Sigmoid colon (tissue), 7 donors: ENCODE measurements around the gene CFAP141. TPM values are rescaled to one million over a fixed set of nuclear protein-coding genes. Genes with fewer than 3 reads are reported as not detected.

Experiments used
- DNase-seq: peaks from one replicate; pipeline ENCODE4 v3.0.0-alpha.2; 2019
- H3K27ac ChIP-seq, 4 donors: fragments of 200-600 bp; sonication (generic); one replicate each; pipeline ENCODE4 v1.5.1; 2016 to 2019; ENCODE audit warnings: mild to moderate bottlenecking in 1 of 4
- H3K27me3 ChIP-seq, 3 donors: fragments of 200-600 bp; sonication (generic); one replicate each; pipeline ENCODE4 v1.5.1; 2019; ENCODE audit warnings: mild to moderate bottlenecking in 1 of 3
- H3K36me3 ChIP-seq, 4 donors: fragments of 200-600 bp; sonication (generic); one replicate each; pipeline ENCODE4 v1.5.1; 2016 to 2019
- H3K4me1 ChIP-seq, 4 donors: fragments of 200-600 bp; sonication (generic); one replicate each; pipeline ENCODE4 v1.5.1; 2017 to 2019
- H3K4me3 ChIP-seq, 4 donors: fragments of 200-600 bp; sonication (generic); one replicate each; pipeline ENCODE4 v1.5.1; 2017 to 2019; ENCODE audit warnings: mild to moderate bottlenecking in 2 of 4, moderate library complexity in 1 of 4
- H3K9me3 ChIP-seq, 4 donors: fragments of 200-600 bp in 3 of 4; sonication (generic) in 3 of 4; one replicate each; pipeline versions ENCODE4 v1.5.1 to v1.6.1; 2013 to 2019
- EP300 ChIP-seq, 4 donors: sonication (generic); formaldehyde crosslinking; IDR thresholded peaks; one replicate each; pipeline ENCODE4 v1.6.1; 2017; ENCODE audit warnings: antibody characterized with exemption in 4 of 4
- POLR2A ChIP-seq, 2 donors: fragments of 450-650 bp; IDR thresholded peaks; one replicate each; pipeline ENCODE4 v1.6.1; 2016; ENCODE audit warnings: antibody characterized with exemption in 2 of 2, mild to moderate bottlenecking in 2 of 2, moderate library complexity in 2 of 2
- POLR2AphosphoS5 ChIP-seq, 4 donors: sonication (generic); formaldehyde crosslinking; IDR thresholded peaks; one replicate each; pipeline ENCODE4 v1.6.1; 2017; ENCODE audit warnings: antibody characterized with exemption in 4 of 4
- WGBS, 2 donors: extraction: QIAGEN DNeasy Blood & Tissue Kit; methylation state at CpG; one replicate each; pipeline ENCODE4 v1.1.7; 2013; 5-methylcytosine and 5-hydroxymethylcytosine counted together
- intact Hi-C: fragments of 100-400 bp; cut with DNase I; formaldehyde crosslinking; loops from one replicate; pipeline ENCODE4 v1.15.1; 2023
- polyA plus RNA-seq, 3 donors: library from polyadenylated mRNA; stranded (reverse); fragments of 200-250 nt; gene quantifications; one replicate each; pipeline ENCODE4 v1.2.3, GENCODE V29; 2013
- total RNA-seq, 4 donors: library from RNA; depleted of rRNA; stranded (reverse); fragments of >200 nt; gene quantifications; one replicate each; pipeline ENCODE4 v1.1.0, GENCODE V29; 2016
- TF ChIP-seq, protein P1 (sequence below), 4 experiments: fragments of 450-650 bp in 3 of 4; fragments of 200-600 bp in 1 of 4; IDR thresholded peaks; one replicate each; pipeline ENCODE4 v1.5.1; 2016 to 2019; ENCODE audit warnings: antibody characterized with exemption in 4 of 4, mild to moderate bottlenecking in 3 of 4, moderate library complexity in 2 of 4
- donor health status: healthy with polysubstance abuse.
- donor health status: Bipolar disorder and iron deficiency.
- donor health status: healthy.

The CFAP141 gene
- total and polyA plus RNA-seq, 7 donors, result not detected

DNA sequence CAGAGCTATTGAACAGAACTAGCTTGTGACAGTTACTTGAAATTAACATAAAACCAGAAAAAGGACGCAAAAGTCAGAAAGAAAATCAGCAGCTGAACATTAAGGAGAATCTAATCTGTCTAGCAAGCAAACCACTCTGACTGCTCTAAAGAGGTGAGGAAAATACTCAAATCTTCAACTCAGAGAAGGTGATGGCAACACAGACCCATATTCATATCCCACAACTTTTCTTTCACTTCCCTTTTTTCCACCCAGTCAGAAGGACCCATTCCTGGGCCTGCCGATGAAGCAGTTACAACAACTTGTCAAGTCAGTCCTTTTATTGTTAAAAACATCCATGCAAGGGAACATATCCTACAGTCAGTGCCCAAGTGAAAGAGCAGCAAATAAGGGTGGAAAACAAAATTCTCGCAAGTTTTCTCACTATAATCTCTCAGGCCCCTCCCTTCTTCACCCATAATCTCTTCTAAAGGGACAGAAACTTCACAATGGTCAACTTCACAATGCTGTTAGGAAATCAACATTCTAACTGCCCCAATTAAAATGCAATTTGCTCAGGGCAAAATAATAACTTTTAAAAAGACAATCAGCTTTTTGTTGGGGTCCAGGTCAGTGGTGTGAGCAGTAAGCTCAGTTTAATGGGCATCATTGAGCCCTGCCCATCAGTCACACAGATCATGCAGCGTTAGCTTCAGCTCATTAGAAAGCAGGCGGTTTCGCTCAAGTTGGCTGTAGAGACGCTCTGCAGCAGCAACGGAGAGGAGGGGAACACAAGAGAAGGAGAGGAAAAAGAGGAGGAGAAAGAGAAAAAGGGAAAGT is 47.6 kb downstream of the CFAP141 start:
- no peak for DNase-seq
- H3K4me3 ChIP-seq, result no peak overlapping the region
- intact Hi-C loops, result no loop called here
- no peak overlapping the region for H3K27ac ChIP-seq
- WGBS, 2 donors, result 70 to 85% methylated on average over 8 of the region's 8 CpGs
- TF ChIP-seq POLR2A (IDR thresholded peaks at IDR 0.05) (no peak), POLR2AphosphoS5 (IDR thresholded peaks at IDR 0.05) (no peak), EP300 (IDR thresholded peaks at IDR 0.05) (no peak)
- TF ChIP-seq, protein P1, sequence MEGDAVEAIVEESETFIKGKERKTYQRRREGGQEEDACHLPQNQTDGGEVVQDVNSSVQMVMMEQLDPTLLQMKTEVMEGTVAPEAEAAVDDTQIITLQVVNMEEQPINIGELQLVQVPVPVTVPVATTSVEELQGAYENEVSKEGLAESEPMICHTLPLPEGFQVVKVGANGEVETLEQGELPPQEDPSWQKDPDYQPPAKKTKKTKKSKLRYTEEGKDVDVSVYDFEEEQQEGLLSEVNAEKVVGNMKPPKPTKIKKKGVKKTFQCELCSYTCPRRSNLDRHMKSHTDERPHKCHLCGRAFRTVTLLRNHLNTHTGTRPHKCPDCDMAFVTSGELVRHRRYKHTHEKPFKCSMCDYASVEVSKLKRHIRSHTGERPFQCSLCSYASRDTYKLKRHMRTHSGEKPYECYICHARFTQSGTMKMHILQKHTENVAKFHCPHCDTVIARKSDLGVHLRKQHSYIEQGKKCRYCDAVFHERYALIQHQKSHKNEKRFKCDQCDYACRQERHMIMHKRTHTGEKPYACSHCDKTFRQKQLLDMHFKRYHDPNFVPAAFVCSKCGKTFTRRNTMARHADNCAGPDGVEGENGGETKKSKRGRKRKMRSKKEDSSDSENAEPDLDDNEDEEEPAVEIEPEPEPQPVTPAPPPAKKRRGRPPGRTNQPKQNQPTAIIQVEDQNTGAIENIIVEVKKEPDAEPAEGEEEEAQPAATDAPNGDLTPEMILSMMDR (IDR thresholded peaks at IDR 0.05), result no peak
- no peaks in the 10 kb centered on the region for H3K27me3 ChIP-seq
- H3K4me1 ChIP-seq, result peaks cover 0 to 17% (median 16%) of the 10 kb centered on the region in 4 donors
- H3K36me3 ChIP-seq, result peaks cover 0 to 70% (median 19%) of the 10 kb centered on the region in 4 donors
- no peaks in the 10 kb centered on the region for H3K9me3 ChIP-seq

DNA sequence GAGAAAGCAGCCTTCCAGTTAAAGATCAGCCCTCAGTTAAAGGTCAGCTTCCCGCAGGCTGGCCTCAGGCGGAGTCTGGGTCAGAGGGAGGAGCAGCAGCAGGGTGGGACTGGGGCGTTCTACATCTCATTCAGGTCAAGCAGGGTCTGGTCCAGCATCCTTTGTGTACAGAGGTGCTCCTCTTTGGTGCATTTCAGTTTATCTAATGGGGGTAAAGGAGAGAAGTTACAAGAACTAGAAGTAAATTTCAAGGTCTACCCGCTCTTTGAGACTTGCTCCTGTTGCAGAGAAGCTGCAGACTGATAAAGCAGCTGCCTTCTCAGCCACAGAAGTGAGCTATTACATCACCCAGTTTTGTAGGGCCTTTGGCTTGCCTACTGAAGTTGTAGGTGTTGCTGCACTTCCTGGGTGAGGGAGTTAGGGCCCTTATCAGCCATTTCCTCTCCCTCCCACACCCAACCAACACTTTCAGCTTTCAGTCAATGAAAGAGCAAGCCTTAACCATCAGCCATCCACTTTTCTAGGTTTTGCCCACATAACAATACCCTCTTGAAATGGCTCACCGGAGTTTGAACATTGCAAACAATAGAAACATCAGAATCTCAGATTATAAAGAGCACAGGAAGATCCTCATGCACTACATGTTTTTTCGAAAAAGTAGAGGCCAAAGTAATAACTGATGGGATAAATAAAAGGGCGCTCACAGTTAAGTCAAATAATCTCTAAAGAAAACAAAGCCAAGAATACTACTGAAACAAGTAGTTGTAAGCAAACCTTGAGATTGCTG is 48.4 kb downstream of the CFAP141 start:
- intact Hi-C loops, result no loop called here
- H3K36me3 ChIP-seq, result peaks cover 0 to 62% (median 16%) of the 10 kb centered on the region in 4 donors
- H3K27me3 ChIP-seq, result no peaks in the 10 kb centered on the region
- WGBS, 2 donors, result 64 to 69% methylated on average over 7 of the region's 7 CpGs
- TF ChIP-seq, protein P1 (IDR thresholded peaks at IDR 0.05), result no peak
- TF ChIP-seq POLR2A (IDR thresholded peaks at IDR 0.05), result no peak
- no peak for TF ChIP-seq EP300 (IDR thresholded peaks at IDR 0.05)
- TF ChIP-seq POLR2AphosphoS5 (IDR thresholded peaks at IDR 0.05), result no peak
- no peak for DNase-seq
- peak overlapping the region in 1 of 4 donors; percentile 39 for H3K27ac ChIP-seq
- H3K4me3 ChIP-seq, result no peak overlapping the region
- H3K9me3 ChIP-seq, result no peaks in the 10 kb centered on the region
- H3K4me1 ChIP-seq, result peaks cover 0 to 17% (median 16%) of the 10 kb centered on the region in 4 donors

DNA sequence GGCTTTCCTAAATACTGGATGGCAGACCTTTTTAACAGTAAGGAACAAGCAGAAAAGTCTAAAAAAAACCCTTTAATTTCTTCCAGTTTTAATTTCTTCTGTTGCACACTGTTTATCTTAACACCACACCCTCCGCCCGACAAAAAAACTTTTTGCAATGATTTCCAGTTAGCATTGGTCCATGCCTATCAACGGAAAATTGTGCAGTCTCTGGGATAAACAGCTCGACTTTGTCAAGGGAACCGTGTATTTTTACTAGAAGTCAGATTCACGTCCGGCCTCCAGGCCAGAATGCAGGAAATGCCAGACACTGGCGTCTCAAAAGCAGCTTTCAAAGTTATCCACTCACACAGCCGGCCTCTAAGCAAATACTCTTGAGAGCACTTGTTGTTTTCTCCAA is 50.9 kb downstream of the CFAP141 start:
- intact Hi-C loops, result no loop called here
- peak; percentile 70 for DNase-seq
- no peaks in the 10 kb centered on the region for H3K27me3 ChIP-seq
- peak overlapping the region; percentile 41 to 74 (median 74) for H3K27ac ChIP-seq
- H3K9me3 ChIP-seq, result no peaks in the 10 kb centered on the region
- no peak overlapping the region for H3K4me3 ChIP-seq
- peaks cover 0 to 22% (median 18%) of the 10 kb centered on the region in 4 donors for H3K4me1 ChIP-seq
- peaks cover 0 to 39% (median 13%) of the 10 kb centered on the region in 4 donors for H3K36me3 ChIP-seq
- peak in 1 of 4 donors; percentile 40 for TF ChIP-seq EP300 (IDR thresholded peaks at IDR 0.05)
- no peak for TF ChIP-seq POLR2A (IDR thresholded peaks at IDR 0.05)
- TF ChIP-seq, protein P1 (IDR thresholded peaks at IDR 0.05), result no peak
- peak in 1 of 4 donors; percentile 48 for TF ChIP-seq POLR2AphosphoS5 (IDR thresholded peaks at IDR 0.05)
- WGBS, 2 donors, result 36 to 62% methylated on average over 9 of the region's 9 CpGs

DNA sequence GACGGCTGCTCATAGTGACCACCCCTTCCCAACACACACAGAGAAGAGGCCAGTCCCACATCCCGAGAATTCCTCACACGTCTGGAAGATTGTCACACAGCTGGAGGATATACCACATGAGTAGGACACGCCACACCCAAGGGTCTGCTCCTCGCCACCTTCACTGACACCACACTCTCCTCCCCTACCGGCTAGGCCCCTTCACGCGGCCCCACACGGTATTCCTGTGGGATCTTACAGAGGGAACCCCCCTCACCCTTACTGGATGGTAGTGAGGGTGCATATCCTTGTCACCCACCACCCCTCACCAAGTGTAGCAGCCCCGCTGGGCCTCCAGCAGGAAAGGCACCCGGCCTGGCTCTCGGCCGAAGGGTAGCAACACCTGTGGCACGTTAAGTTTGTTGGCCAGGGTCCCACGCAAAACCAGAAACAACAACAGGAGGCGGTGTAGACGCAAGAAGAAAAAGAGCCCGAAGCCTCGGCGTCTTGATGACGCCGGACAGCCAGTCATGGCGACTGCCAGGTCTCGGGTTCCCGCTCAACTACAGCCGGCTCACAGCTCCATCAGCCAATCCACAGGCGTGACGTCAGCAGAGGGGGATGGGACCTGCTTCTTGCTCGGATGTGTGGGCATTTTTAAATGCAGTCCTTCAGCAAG is 51.5 kb downstream of the CFAP141 start, which contains the start of gene NUP210L:
NUP210L (minus strand) TSS at position 540 of the 658 bp plus-strand sequence.
- TF ChIP-seq POLR2A (IDR thresholded peaks at IDR 0.05) (no peak), POLR2AphosphoS5 (IDR thresholded peaks at IDR 0.05) (no peak), EP300 (IDR thresholded peaks at IDR 0.05) (no peak)
- TF ChIP-seq, protein P1 (IDR thresholded peaks at IDR 0.05), result no peak
- Histone ChIP-seq H3K9me3 (no peaks in the 10 kb centered on the region), H3K4me1 (peaks cover 0 to 22% (median 18%) of the 10 kb centered on the region in 4 donors), H3K36me3 (peaks cover 0 to 33% (median 11%) of the 10 kb centered on the region in 4 donors), H3K27ac (peak within 1 kb of the TSS; percentile 41 to 74 (median 74)), H3K27me3 (no peaks in the 10 kb centered on the region), H3K4me3 (no peak within 1 kb of the TSS)
- DNase-seq, result peak; percentile 90
- intact Hi-C loops, result no loop called here
- 84 to 88% methylated on average over 29 of the region's 29 CpGs for WGBS, 2 donors
